Kidney (tissue), 14 donors: Measurements from ENCODE around the gene ZCCHC2. TPM values are rescaled to one million over a fixed set of nuclear protein-coding genes. Genes with fewer than 3 reads are reported as not detected.

Experiments
- DNase-seq, 5 donors: peaks; one replicate each; pipeline ENCODE4 v3.0.0-alpha.2; 2013 to 2020
- FAIRE-seq: peaks from 2 replicates; lab custom pipeline; 2012; peaks lifted over from hg19 to GRCh38; lab: Jason Lieb, UNC
- H3K27ac ChIP-seq, 2 donors: one replicate each; pipeline ENCODE4 v1.7.0; 2013; ENCODE audit warnings: low read depth in 2 of 2, low read length in 2 of 2, inconsistent platforms in 1 of 2
- H3K27me3 ChIP-seq: one replicate; pipeline ENCODE4 v1.7.1; 2013; ENCODE audit warnings: low read length, inconsistent platforms; ENCODE audit not compliant: control insufficient read depth, insufficient read depth
- H3K36me3 ChIP-seq, 3 donors: one replicate each; pipeline versions ENCODE4 v1.7.0 to v1.7.1; 2013; ENCODE audit warnings: low read length in 3 of 3, control low read depth in 1 of 3, inconsistent platforms in 1 of 3; ENCODE audit not compliant: insufficient read depth in 3 of 3, control insufficient read depth in 2 of 3
- H3K4me1 ChIP-seq, 3 donors: one replicate each; pipeline versions ENCODE4 v1.7.0 to v1.7.1; 2013; ENCODE audit warnings: low read length in 3 of 3, inconsistent platforms in 1 of 3, low read depth in 1 of 3; ENCODE audit not compliant: control insufficient read depth in 2 of 3, insufficient read depth in 2 of 3
- H3K4me3 ChIP-seq, 3 donors: one replicate each; pipeline versions ENCODE4 v1.7.0 to v1.8.1; 2013; ENCODE audit warnings: low read length in 3 of 3, control low read depth in 1 of 3, inconsistent platforms in 1 of 3
- H3K9ac ChIP-seq, 3 donors: one replicate each; pipeline versions ENCODE4 v1.7.0 to v1.7.1; 2013; ENCODE audit warnings: low read length in 3 of 3, control low read depth in 1 of 3, inconsistent platforms in 1 of 3
- H3K9me3 ChIP-seq, 3 donors: one replicate each; pipeline versions ENCODE4 v1.7.0 to v1.7.1; 2013; ENCODE audit warnings: low read length in 3 of 3, control low read depth in 1 of 3, inconsistent platforms in 1 of 3; ENCODE audit not compliant: control insufficient read depth in 2 of 3, insufficient read depth in 1 of 3
- intact Hi-C: fragments of 100-400 bp; cut with DNase I; formaldehyde crosslinking; loops from one replicate; pipeline ENCODE4 v1.11.1; 2022
- polyA plus RNA-seq: library from polyadenylated mRNA; stranded (reverse); fragments of 350-450 nt; fragmentation: Illumina TruSeq; extraction: RNeasy Lipid Tissue Mini Kit (QIAGEN cat#74804); gene quantifications from one replicate; pipeline ENCODE4 v1.2.3, GENCODE V29; 2014; ENCODE audit warnings: low read depth, low replicate concordance; ENCODE audit not compliant: insufficient read depth
- total RNA-seq: library from RNA; stranded (reverse); fragmentation: NEBNext Ultra II Directional; extraction: Animal tissue kit (Norgen Biotek cat#: 25700); gene quantifications from one replicate; pipeline ENCODE4 v1.2.1, GENCODE V29; 2021
- TF ChIP-seq, protein P1 (sequence below): IDR thresholded peaks from 3 replicates; pipeline ENCODE4 v1.5.1; 2012; ENCODE audit warnings: mild to moderate bottlenecking, moderate library complexity, borderline replicate concordance; ENCODE audit not compliant: insufficient read depth; ENCODE audit errors: extremely low read depth
- donor health status: control.
- donor health status: control.
- donor health status: control.
- donor health status: control.
- donor health status: control.
- donor health status: DM: yes; HTN: yes; CAD: no.
- donor health status: Normal renal cell carcinoma (clear cell type).

The ZCCHC2 gene
- total and polyA plus RNA-seq, 2 donors from 2014 or later: 5.5 to 22.1 TPM

DNA sequence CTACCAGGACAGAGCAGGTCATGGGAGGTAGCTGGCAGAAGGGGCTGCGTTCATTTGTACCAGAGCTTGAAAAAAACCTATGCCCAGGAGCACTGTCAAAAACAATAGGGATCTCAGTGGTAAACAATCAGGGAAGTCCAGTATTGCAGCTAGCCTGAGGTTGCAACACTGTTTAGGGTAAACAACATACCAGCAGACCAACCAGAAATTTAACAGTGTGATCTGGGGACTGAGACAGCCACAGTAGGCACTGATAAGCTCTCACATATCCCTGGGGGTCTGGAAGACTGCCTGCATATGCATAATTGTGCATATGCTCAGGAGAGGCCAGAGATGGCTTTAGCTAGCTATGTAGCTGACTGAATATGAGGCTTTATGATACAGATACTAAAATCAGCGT lies 12.0 kb upstream of the ZCCHC2 start:
- DNase-seq (no peak), FAIRE-seq (no peak)
- peaks cover 0 to 28% (median 0%) of the 10 kb centered on the region in 3 donors for H3K9me3 ChIP-seq
- no peak overlapping the region for H3K4me3 ChIP-seq
- intact Hi-C loops: no loop called here
- H3K4me1 ChIP-seq: peaks cover 0 to 6% (median 2%) of the 10 kb centered on the region in 3 donors
- H3K9ac ChIP-seq: no peak overlapping the region
- no peak overlapping the region for H3K27ac ChIP-seq
- no peaks in the 10 kb centered on the region for H3K36me3 ChIP-seq
- TF ChIP-seq, protein P1, sequence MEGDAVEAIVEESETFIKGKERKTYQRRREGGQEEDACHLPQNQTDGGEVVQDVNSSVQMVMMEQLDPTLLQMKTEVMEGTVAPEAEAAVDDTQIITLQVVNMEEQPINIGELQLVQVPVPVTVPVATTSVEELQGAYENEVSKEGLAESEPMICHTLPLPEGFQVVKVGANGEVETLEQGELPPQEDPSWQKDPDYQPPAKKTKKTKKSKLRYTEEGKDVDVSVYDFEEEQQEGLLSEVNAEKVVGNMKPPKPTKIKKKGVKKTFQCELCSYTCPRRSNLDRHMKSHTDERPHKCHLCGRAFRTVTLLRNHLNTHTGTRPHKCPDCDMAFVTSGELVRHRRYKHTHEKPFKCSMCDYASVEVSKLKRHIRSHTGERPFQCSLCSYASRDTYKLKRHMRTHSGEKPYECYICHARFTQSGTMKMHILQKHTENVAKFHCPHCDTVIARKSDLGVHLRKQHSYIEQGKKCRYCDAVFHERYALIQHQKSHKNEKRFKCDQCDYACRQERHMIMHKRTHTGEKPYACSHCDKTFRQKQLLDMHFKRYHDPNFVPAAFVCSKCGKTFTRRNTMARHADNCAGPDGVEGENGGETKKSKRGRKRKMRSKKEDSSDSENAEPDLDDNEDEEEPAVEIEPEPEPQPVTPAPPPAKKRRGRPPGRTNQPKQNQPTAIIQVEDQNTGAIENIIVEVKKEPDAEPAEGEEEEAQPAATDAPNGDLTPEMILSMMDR: no peak
- no peaks in the 10 kb centered on the region for H3K27me3 ChIP-seq

DNA sequence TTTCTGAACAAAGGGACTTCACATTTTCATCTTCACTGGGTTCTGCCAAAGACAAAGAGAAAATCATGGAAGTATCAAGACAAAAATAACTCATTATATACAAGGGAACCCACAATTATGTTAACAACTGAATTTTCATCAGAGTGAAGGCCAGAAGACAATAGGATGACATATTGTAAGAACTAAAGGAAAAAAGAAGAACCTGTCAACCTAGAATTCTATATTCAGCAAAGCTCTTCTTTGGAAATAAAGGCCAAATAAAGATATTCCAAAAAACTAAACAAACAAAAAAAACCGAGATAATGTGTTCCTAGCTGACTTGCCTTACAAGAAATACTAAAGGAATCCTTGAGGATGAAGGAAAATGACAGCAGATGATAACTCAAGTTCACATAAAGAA lies 10.3 kb upstream of the ZCCHC2 start:
- Histone ChIP-seq H3K36me3 (no peaks in the 10 kb centered on the region), H3K27ac (no peak overlapping the region), H3K27me3 (no peaks in the 10 kb centered on the region), H3K9ac (no peak overlapping the region), H3K9me3 (peaks cover 0 to 28% (median 0%) of the 10 kb centered on the region in 3 donors), H3K4me3 (no peak overlapping the region), H3K4me1 (peaks cover 0 to 4% (median 0%) of the 10 kb centered on the region in 3 donors)
- no peak for FAIRE-seq
- TF ChIP-seq, protein P1: no peak
- intact Hi-C loops: no loop called here
- DNase-seq: no peak

DNA sequence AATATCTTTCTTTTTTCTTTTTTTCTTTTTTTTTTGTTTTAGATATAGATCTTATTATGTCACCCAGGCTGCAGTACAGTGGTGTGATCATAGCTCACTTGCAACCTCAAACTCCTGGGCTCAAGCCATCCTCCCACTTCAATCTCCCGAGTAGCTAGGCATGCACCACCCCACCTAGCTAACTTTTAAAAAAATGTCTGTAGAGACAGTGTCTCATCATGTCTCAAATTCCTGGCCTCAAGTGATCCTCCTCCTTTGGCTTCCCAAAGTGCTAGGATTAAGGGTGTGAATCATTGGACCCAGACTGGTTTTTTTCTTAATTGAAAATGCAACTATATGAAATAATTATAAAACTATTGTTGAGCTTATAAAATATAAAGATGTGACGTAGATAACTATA lies 9.8 kb upstream of the ZCCHC2 start:
- peaks cover 0 to 4% (median 0%) of the 10 kb centered on the region in 3 donors for H3K4me1 ChIP-seq
- H3K4me3 ChIP-seq: no peak overlapping the region
- H3K9me3 ChIP-seq: peaks cover 0 to 28% (median 0%) of the 10 kb centered on the region in 3 donors
- TF ChIP-seq, protein P1: no peak
- H3K9ac ChIP-seq: no peak overlapping the region
- no peak overlapping the region for H3K27ac ChIP-seq
- H3K27me3 ChIP-seq: no peaks in the 10 kb centered on the region
- no peak for DNase-seq
- no peak for FAIRE-seq
- no peaks in the 10 kb centered on the region for H3K36me3 ChIP-seq
- intact Hi-C loops: no loop called here

DNA sequence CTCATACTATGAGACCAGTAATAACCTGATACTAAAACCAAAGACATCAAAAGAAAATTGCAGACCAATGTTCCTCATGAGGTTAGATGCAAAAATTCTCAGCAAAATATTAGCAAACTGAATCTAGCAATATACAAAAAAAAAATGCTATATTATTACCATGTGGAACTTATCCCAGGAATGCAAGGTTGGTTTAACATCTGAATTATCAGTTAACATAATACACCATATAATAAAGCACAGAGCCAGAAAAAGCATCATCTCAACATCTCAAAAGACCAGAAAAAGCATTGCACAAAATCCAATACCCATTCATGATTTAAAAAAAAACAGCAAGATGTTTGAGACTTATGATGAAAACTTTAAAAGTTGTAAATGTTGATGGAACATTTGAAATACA lies 8.3 kb upstream of the ZCCHC2 start:
- Histone ChIP-seq H3K4me1 (no peaks in the 10 kb centered on the region), H3K4me3 (no peak overlapping the region), H3K27ac (no peak overlapping the region), H3K9me3 (peaks cover 0 to 28% (median 0%) of the 10 kb centered on the region in 3 donors), H3K27me3 (no peaks in the 10 kb centered on the region), H3K9ac (no peak overlapping the region), H3K36me3 (no peaks in the 10 kb centered on the region)
- TF ChIP-seq, protein P1: no peak
- no peak for FAIRE-seq
- intact Hi-C loops: no loop called here
- no peak for DNase-seq
